Vagina (tissue), 2 donors: ENCODE results near the gene MEPE.

Experiments
- CTCF ChIP-seq, 3 experiments: fragments of 450-650 bp in 2 of 3; fragments of 200-600 bp in 1 of 3; sonication (generic) in 1 of 3; IDR thresholded peaks; one replicate each; pipeline ENCODE4 v1.5.1; 2017 to 2019; ENCODE audit warnings: antibody characterized with exemption in 3 of 3, mild to moderate bottlenecking in 2 of 3, moderate library complexity in 2 of 3
- POLR2A ChIP-seq, 2 donors: fragments of 450-650 bp; IDR thresholded peaks; one replicate each; pipeline ENCODE4 v1.6.1; 2017; ENCODE audit warnings: antibody characterized with exemption in 2 of 2, mild to moderate bottlenecking in 2 of 2, moderate library complexity in 2 of 2

GRCh38 chr4:87880106-87880505 is 47.3 kb downstream of the MEPE start:
- TF ChIP-seq CTCF (IDR thresholded peaks at IDR 0.05) (no peak), POLR2A (IDR thresholded peaks at IDR 0.05) (no peak)
